HCT116 (cell line): Measurements from ENCODE around the gene UBE2G2. TPM values are rescaled to one million over a fixed set of nuclear protein-coding genes. Genes with fewer than 3 reads are reported as not detected.

Experiments
- ATAC-seq: fragments of 200-7000 bp; cut with Tn5 transposase; 2 replicates; pipeline ENCODE4 v1.9.1; 2020; ENCODE audit warnings: mild to moderate bottlenecking, moderate library complexity
- BruUV-seq: library from RNA; stranded (reverse); fragments of 400-500 nt; replicated peaks from 2 replicates; lab custom pipeline; 2021; lab: Mats Ljungman, UMichigan
- CTCF ChIA-PET: fragments of 300-600 bp; sonication (Branson Sonifier 250); formaldehyde crosslinking; loops from one replicate; lab custom pipeline; 2021; ENCODE audit warnings: antibody characterized with exemption; lab: Charles Lee
- POLR2A ChIA-PET: fragments of 300-600, 350-600 bp; sonication (Branson Sonifier 250); formaldehyde crosslinking; loops from one replicate; lab custom pipeline; 2021; ENCODE audit warnings: antibody characterized with exemption; lab: Charles Lee
- RAD21 ChIA-PET, 2 experiments: fragments of 300-600 bp; sonication (Branson Sonifier 250); formaldehyde crosslinking; loops; one replicate each; lab custom pipeline; 2023; ENCODE audit warnings: low total read pairs in 2 of 2; ENCODE audit not compliant: uncharacterized antibody in 2 of 2, unreplicated experiment in 2 of 2, low non-redundant PET in 1 of 2; lab: Charles Lee
- DNase-seq: peaks from one replicate; pipeline ENCODE4 v3.0.0-alpha.2; 2010; ENCODE audit warnings: low read depth, low spot score
- H2AFZ ChIP-seq: fragments of 200-600 bp; shearing (Covaris generic), sonication (generic); 2 replicates; pipeline ENCODE4 v1.6.1; 2017; ENCODE audit warnings: low read depth, mixed run types, mixed read lengths, antibody characterized with exemption, low read length; ENCODE audit not compliant: poor library complexity, severe bottlenecking
- H3K27ac ChIP-seq: 2 replicates; pipeline ENCODE4 v1.5.1; 2012; ENCODE audit warnings: low read depth, low read length
- H3K27me3 ChIP-seq: fragments of 200-600 bp; sonication (generic); 2 replicates; pipeline ENCODE4 v1.6.1; 2016; ENCODE audit warnings: mixed run types, low read length, mixed read lengths; ENCODE audit not compliant: insufficient read depth
- H3K36me3 ChIP-seq, 2 experiments: fragments of 200-500 bp in 1 of 2; fragments of 200-600 bp in 1 of 2; sonication (Bioruptor generic) in 1 of 2; sonication (generic) in 1 of 2; 2 replicates each; pipeline versions ENCODE4 v1.5.1 to v1.6.1; 2014 to 2016; ENCODE audit warnings: low read length in 2 of 2, inconsistent platforms in 1 of 2, mixed read lengths in 1 of 2, mixed run types in 1 of 2; ENCODE audit not compliant: insufficient read depth in 2 of 2, control insufficient read depth in 1 of 2
- H3K4me1 ChIP-seq, 2 experiments: fragments of 200-600 bp in 1 of 2; sonication (generic) in 1 of 2; 2 replicates each; pipeline versions ENCODE4 v1.5.1 to v1.6.1; 2012 to 2017; ENCODE audit warnings: low read length in 2 of 2, inconsistent platforms in 1 of 2, mild to moderate bottlenecking in 1 of 2, mixed read lengths in 1 of 2, mixed run types in 1 of 2, moderate library complexity in 1 of 2; ENCODE audit not compliant: insufficient read depth in 2 of 2, control insufficient read depth in 1 of 2
- H3K4me2 ChIP-seq: fragments of 200-600 bp; sonication (generic); 2 replicates; pipeline ENCODE4 v1.6.1; 2017; ENCODE audit warnings: mixed run types, low read length, mixed read lengths
- H3K4me3 ChIP-seq, 2 experiments: fragments of 200-600 bp in 1 of 2; sonication (generic) in 1 of 2; replicated peaks in 1 of 2; 2 replicates each; pipeline ENCODE4 v1.5.1; 2011 to 2016; ENCODE audit warnings: low read length in 2 of 2, control low read depth in 1 of 2, low read depth in 1 of 2, mild to moderate bottlenecking in 1 of 2, mixed read lengths in 1 of 2, mixed run types in 1 of 2
- H3K79me2 ChIP-seq: fragments of 200-600 bp; sonication (generic); 2 replicates; pipeline ENCODE4 v1.6.1; 2017; ENCODE audit warnings: mild to moderate bottlenecking, mixed run types, low read length, moderate library complexity, mixed read lengths; ENCODE audit not compliant: insufficient read depth
- H3K9ac ChIP-seq: fragments of 200-600 bp; sonication (generic); 2 replicates; pipeline ENCODE4 v1.6.1; 2016; ENCODE audit warnings: low read length, mixed read lengths
- H3K9me2 ChIP-seq: fragments of 200-600 bp; sonication (generic), shearing (Covaris generic); 2 replicates; pipeline ENCODE4 v1.6.1; 2017; ENCODE audit warnings: mixed run types, mild to moderate bottlenecking, moderate library complexity; ENCODE audit not compliant: insufficient read depth
- H3K9me3 ChIP-seq, 2 experiments: fragments of 200-500 bp in 1 of 2; fragments of 200-600 bp in 1 of 2; sonication (Bioruptor generic) in 1 of 2; sonication (generic) in 1 of 2; 2 replicates each; pipeline ENCODE4 v1.6.1; 2014 to 2017; ENCODE audit warnings: low read length in 2 of 2, mixed read lengths in 2 of 2, inconsistent platforms in 1 of 2, low read depth in 1 of 2, mild to moderate bottlenecking in 1 of 2, mixed run types in 1 of 2, moderate library complexity in 1 of 2; ENCODE audit not compliant: control insufficient read depth in 1 of 2, insufficient read depth in 1 of 2
- H4K20me1 ChIP-seq: fragments of 200-600 bp; sonication (generic), shearing (Covaris generic); 2 replicates; pipeline ENCODE4 v1.6.1; 2017; ENCODE audit warnings: mixed run types, mild to moderate bottlenecking, moderate library complexity; ENCODE audit not compliant: insufficient read depth
- CEBPB ChIP-seq: IDR thresholded peaks from 2 replicates; pipeline ENCODE4 v1.6.1; 2012; ENCODE audit warnings: low read depth
- EZH2 ChIP-seq: fragments of 200-600 bp; sonication (generic); IDR thresholded peaks from 2 replicates; pipeline ENCODE4 v1.6.1; 2017; ENCODE audit warnings: antibody characterized with exemption, mixed run types
- EZH2phosphoT487 ChIP-seq: fragments of 200-600 bp; IDR thresholded peaks from 2 replicates; pipeline ENCODE4 v1.6.1; 2018; ENCODE audit warnings: antibody characterized with exemption, borderline replicate concordance
- FOSL1 ChIP-seq: IDR thresholded peaks from 2 replicates; pipeline ENCODE4 v1.6.1; 2012; ENCODE audit warnings: low read depth
- JUND ChIP-seq: IDR thresholded peaks from 2 replicates; pipeline ENCODE4 v1.6.1; 2012
- POLR2AphosphoS5 ChIP-seq: IDR thresholded peaks from 2 replicates; pipeline ENCODE4 v1.6.1; 2011; ENCODE audit warnings: mild to moderate bottlenecking, low read depth, low read length, moderate library complexity
- RAD21 ChIP-seq: IDR thresholded peaks from 2 replicates; pipeline ENCODE4 v1.6.1; 2012; ENCODE audit warnings: low read depth, mild to moderate bottlenecking
- SRF ChIP-seq: IDR thresholded peaks from 2 replicates; pipeline ENCODE4 v1.6.1; 2012; ENCODE audit warnings: low read depth
- ZFX ChIP-seq: fragments of 450-650 bp; IDR thresholded peaks from 2 replicates; pipeline ENCODE4 v1.6.1; 2017
- intact Hi-C: fragments of 100-400 bp; cut with micrococcal nuclease; formaldehyde crosslinking; loops from 2 replicates; pipeline ENCODE4 v1.10.0; 2022
- total RNA-seq: library from RNA; stranded (reverse); gene quantifications from one replicate; pipeline ENCODE4 v1.2.1, GENCODE V29; 2021; ENCODE audit not compliant: unreplicated experiment
- TF ChIP-seq, protein P1 (sequence below): IDR thresholded peaks from 2 replicates; pipeline ENCODE4 v1.6.1; 2012
- TF ChIP-seq, protein P2 (sequence below), 3 experiments: fragments of 200-600 bp in 1 of 3; sonication (generic) in 1 of 3; IDR thresholded peaks in 2 of 3; conservative IDR thresholded peaks in 1 of 3; 2 replicates each; pipeline ENCODE4 v1.5.1; 2012 to 2017; ENCODE audit warnings: low read depth in 2 of 3, low read length in 2 of 3, antibody characterized with exemption in 1 of 3, borderline replicate concordance in 1 of 3, control low read depth in 1 of 3, mild to moderate bottlenecking in 1 of 3, mixed read lengths in 1 of 3, mixed run types in 1 of 3, moderate library complexity in 1 of 3; ENCODE audit not compliant: insufficient read depth in 1 of 3
- TF ChIP-seq, protein P3 (sequence below): IDR thresholded peaks from 2 replicates; pipeline ENCODE4 v1.6.1; 2012

UBE2G2 gene
- total RNA-seq, 1 experiment from 2014 or later, result 86.5 TPM

DNA sequence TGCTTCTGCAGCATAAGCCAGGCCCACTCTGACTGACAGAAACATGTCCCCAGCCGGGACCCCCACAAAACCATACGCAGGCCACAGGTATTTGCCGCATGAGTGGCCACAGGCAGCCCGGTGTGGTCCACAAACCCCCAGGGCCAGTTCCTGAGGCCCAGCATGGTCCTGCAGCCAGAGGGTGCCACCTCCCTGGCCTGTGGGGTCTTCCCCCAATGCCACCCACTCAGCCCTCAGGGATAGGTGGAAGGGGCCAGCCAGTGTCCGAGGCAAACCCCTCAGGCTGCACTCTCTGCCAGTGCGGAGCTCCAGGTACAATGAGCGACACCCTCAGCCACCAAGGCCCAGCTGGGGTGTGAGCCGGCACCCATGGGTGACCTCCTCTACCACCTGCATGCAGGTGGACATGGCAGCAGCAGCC is 43.5 kb downstream of the UBE2G2 start:
- RAD21 ChIA-PET, result no interaction called here
- no peaks in the 10 kb centered on the region for H3K9me2 ChIP-seq
- no peaks in the 10 kb centered on the region for H4K20me1 ChIP-seq
- DNase-seq (no peak), ATAC-seq (no peak)
- no peaks in the 10 kb centered on the region for H3K27me3 ChIP-seq
- intact Hi-C loops, result no loop called here
- H3K36me3 ChIP-seq, result no peaks in the 10 kb centered on the region
- no peaks in the 10 kb centered on the region for H3K79me2 ChIP-seq
- POLR2A ChIA-PET, result no interaction called here
- no TSS peak for BruUV-seq
- no peak overlapping the region for H3K4me3 ChIP-seq
- CTCF ChIA-PET, result no interaction called here
- no peak for TF ChIP-seq EZH2
- TF ChIP-seq, protein P1, sequence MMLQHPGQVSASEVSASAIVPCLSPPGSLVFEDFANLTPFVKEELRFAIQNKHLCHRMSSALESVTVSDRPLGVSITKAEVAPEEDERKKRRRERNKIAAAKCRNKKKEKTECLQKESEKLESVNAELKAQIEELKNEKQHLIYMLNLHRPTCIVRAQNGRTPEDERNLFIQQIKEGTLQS, result no peak
- TF ChIP-seq, protein P2, sequence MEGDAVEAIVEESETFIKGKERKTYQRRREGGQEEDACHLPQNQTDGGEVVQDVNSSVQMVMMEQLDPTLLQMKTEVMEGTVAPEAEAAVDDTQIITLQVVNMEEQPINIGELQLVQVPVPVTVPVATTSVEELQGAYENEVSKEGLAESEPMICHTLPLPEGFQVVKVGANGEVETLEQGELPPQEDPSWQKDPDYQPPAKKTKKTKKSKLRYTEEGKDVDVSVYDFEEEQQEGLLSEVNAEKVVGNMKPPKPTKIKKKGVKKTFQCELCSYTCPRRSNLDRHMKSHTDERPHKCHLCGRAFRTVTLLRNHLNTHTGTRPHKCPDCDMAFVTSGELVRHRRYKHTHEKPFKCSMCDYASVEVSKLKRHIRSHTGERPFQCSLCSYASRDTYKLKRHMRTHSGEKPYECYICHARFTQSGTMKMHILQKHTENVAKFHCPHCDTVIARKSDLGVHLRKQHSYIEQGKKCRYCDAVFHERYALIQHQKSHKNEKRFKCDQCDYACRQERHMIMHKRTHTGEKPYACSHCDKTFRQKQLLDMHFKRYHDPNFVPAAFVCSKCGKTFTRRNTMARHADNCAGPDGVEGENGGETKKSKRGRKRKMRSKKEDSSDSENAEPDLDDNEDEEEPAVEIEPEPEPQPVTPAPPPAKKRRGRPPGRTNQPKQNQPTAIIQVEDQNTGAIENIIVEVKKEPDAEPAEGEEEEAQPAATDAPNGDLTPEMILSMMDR (IDR thresholded peaks at IDR 0.05 in 2 of 3, conservative IDR thresholded peaks at IDR 0.05 in 1 of 3; ENCODE audit: borderline replicate concordance in 1 of 3, insufficient read depth in 1 of 3, low read depth in 2 of 3, low read length in 2 of 3), result no peak
- TF ChIP-seq POLR2AphosphoS5, result no peak
- no peak for TF ChIP-seq CEBPB
- no peaks in the 10 kb centered on the region for H3K9me3 ChIP-seq
- no peak overlapping the region for H2AFZ ChIP-seq
- H3K9ac ChIP-seq, result no peak overlapping the region
- peaks cover 8 to 15% of the 10 kb centered on the region in 2 experiments; a peak in 3 of 4 replicates for H3K4me1 ChIP-seq
- H3K4me2 ChIP-seq, result no peak overlapping the region
- H3K27ac ChIP-seq, result no peak overlapping the region

DNA sequence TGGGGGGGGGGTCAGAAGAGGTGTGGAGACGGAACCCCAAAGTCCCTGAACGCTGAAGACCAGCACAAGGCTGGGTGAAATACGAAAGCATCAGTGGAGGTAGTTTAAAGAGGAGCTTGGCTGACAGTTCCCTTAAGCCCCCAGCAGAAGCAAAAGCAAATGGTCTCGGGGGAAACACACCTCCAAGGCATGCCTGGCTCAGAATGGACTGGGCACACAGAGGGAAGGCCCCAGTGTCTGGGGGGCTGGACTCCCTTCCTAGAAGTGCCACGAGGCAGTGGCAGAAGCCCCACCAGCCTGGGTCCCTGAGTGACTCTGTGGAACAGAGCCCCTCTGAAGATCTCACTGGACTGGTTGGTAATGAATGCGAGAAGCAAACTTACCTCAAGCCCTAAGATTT is 43.9 kb downstream of the UBE2G2 start:
- no TSS peak for BruUV-seq
- H3K9me3 ChIP-seq, result no peaks in the 10 kb centered on the region
- H3K27ac ChIP-seq, result no peak overlapping the region
- no peak overlapping the region for H3K9ac ChIP-seq
- ChIA-PET CTCF (no interaction called here), POLR2A (no interaction called here), RAD21 (no interaction called here)
- no peaks in the 10 kb centered on the region for H4K20me1 ChIP-seq
- no peak overlapping the region for H2AFZ ChIP-seq
- no peaks in the 10 kb centered on the region for H3K9me2 ChIP-seq
- H3K27me3 ChIP-seq, result no peaks in the 10 kb centered on the region
- ATAC-seq (no peak), DNase-seq (no peak)
- H3K36me3 ChIP-seq, result no peaks in the 10 kb centered on the region
- H3K4me2 ChIP-seq, result no peak overlapping the region
- no peaks in the 10 kb centered on the region for H3K79me2 ChIP-seq
- intact Hi-C loops, result no loop called here
- H3K4me1 ChIP-seq, result peaks cover 12 to 19% of the 10 kb centered on the region in 2 experiments
- no peak overlapping the region for H3K4me3 ChIP-seq
- TF ChIP-seq, protein P3, sequence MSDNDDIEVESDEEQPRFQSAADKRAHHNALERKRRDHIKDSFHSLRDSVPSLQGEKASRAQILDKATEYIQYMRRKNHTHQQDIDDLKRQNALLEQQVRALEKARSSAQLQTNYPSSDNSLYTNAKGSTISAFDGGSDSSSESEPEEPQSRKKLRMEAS, result no peak
- no peak for TF ChIP-seq CEBPB
- TF ChIP-seq ZFX, result no peak
- TF ChIP-seq, protein P1, result no peak
- TF ChIP-seq EZH2phosphoT487, result no peak
- TF ChIP-seq, protein P2 (IDR thresholded peaks at IDR 0.05 in 2 of 3, conservative IDR thresholded peaks at IDR 0.05 in 1 of 3; ENCODE audit: borderline replicate concordance in 1 of 3, insufficient read depth in 1 of 3, low read depth in 2 of 3, low read length in 2 of 3), result no peak
- TF ChIP-seq JUND, result no peak
- no peak for TF ChIP-seq SRF
- TF ChIP-seq RAD21, result no peak
- TF ChIP-seq FOSL1, result no peak
